Measurements from ENCODE around the gene SLC35F6.
"Not testable (repeated sequence)": the region's sequence is repeated elsewhere in the genome, so short reads cannot be mapped to it uniquely, and the experiment has no call there.

Gene SLC35F6

GRCh38 chr2:26730549-26731344 lies 33.3 kb upstream of the SLC35F6 start:
- DNase-seq (ENCODE audit: low spot score), result no peak

DNA sequence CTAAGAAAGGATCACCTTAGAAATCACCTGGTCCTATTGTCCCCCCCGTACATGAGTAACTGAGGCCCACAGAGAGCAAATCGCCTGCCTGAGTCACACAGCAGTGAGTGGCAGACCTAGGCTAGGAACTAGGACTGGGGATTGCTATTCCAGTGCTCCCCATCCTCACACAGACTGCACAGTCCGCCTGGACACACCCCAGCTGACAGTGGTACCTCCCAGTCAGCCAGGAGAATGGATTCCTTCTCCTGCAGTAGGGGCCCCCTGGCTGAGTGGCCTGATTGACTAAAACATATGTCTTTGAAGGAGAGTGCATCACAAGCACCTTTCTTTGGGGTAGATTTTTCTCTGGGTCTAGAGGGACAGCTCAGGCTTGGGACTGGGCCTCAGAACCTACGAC lies 32.4 kb upstream of the SLC35F6 start:
- DNase-seq (ENCODE audit: low spot score), result no peak

DNA sequence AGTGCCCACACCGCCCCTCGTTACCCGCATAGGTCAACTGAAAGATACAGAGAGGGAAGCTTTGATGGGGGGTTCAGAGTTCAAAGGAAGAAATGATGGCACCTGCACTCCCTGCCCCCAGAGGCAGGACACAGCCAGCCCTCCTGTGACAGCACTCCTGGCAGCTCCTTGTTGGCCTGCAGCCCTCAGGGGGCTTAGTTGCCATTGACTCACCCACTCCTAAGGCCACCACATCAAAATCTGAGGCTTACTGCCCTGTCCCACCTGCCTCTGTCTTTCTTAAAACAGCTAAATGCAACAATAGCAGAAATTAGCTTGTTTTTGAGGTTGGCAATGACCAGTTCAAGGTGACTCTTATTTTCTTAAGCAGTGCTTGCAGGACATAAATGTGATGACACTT lies 31.6 kb upstream of the SLC35F6 start:
- DNase-seq (ENCODE audit: low spot score), result no peak

DNA sequence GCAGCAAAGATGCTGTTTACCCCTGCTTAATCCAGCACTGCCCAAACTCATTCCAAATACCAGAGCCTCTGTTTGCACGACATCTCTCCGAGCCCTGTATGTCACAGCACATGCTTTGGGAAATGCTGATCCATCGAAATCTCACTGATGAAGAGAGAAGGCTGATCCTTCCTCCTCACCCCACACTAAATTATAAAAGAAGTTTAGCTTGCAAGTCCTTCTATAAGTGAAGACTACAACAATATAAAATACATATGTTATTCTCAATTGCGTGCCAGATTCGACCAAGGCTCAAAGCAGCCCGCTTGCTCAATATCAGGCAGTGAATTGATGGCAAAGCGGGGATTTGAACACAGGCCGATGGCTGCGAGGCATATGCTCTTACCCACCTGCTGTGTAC lies 30.7 kb upstream of the SLC35F6 start:
- no peak for DNase-seq (ENCODE audit: low spot score)

DNA sequence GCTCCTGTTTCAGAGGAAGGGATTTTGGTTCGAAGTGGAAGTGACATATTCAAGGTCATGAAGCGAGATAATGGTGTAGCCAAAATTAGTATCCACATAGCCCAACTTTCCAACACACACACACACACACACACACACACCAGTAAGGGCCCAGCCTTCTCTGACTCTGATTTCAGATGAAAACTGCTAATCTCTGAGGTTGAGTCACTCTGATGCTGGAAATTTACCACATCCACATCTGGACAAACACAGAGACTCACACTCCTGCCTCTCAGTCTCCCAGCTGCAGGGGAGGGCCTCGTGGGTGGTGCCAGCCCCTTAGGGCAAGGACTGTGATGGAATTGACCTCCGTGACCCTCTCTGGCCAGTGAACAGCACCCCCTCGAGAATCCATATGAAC lies 29.0 kb upstream of the SLC35F6 start:
- DNase-seq (ENCODE audit: low spot score), result no peak

- no peak for DNase-seq (ENCODE audit: low spot score)
Observed at GRCh38 chr2:26735883-26736588, 28.0 kb upstream of the SLC35F6 start.

- no peak for DNase-seq (ENCODE audit: low spot score)
Observed at GRCh38 chr2:26737221-26737620, 26.9 kb upstream of the SLC35F6 start.

DNA sequence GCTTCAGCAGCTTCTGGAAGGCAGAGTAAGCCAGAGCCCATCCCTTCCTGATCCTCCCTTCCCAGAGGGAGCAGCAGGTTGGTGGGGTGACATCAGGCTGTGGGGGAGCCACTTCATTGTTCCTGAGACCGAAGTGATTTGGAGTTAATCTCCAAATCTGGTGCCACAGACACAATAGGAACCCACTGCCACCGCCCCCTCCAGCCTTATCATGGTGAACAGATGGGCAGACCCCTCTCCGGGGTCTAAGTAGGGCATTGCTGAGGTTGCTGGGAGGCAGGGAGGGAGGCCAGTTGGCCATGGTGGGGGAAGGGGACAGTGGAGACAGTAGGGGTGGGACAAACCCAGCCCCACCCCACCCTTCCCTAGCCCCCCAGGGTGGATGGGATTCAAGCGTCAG lies 25.6 kb upstream of the SLC35F6 start:
- DNase-seq (ENCODE audit: low spot score), result no peak

- no peak for DNase-seq (ENCODE audit: low spot score)
Observed at GRCh38 chr2:26739514-26739913, 24.6 kb upstream of the SLC35F6 start.

- DNase-seq (ENCODE audit: low spot score), result no peak
Observed at GRCh38 chr2:26740346-26740745, 23.7 kb upstream of the SLC35F6 start.

GRCh38 chr2:26740890-26741302 lies 23.2 kb upstream of the SLC35F6 start:
- no peak for DNase-seq (ENCODE audit: low spot score)

DNA sequence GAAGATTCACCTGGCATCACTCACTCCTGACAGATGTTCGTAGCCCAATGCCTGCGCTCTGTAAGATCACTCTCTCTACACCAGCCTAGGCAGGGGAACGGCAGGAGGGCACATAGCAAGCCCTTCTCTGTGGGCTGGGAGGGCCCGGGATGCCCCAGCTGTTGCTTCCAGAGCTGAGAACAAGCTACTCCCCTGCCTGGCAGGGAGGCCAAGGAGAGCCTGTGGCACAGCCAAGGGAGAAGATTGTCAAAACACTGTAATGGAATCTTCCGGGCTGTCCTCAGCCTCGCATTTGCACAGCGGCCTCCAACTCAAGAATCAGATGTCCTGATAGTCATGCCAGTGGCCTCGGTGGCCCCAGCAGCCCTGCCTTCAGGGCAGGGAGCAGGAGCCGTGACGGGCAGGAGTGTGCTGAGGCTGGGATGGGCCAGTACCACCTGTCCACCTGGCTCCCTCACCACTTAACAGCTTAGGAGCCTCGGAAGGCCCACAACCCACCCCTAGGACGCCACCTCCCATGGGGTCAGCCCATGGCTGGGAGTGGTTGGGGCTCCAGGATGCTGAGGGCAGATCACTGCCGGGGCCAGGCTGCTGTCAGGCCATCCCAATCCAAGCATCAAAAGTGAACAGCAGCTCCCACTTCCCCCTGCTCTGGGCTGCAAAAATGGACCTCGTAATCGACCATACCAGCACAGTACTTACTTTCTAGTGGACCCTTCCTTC lies 21.9 kb upstream of the SLC35F6 start:
- no peak for DNase-seq (ENCODE audit: low spot score)

DNA sequence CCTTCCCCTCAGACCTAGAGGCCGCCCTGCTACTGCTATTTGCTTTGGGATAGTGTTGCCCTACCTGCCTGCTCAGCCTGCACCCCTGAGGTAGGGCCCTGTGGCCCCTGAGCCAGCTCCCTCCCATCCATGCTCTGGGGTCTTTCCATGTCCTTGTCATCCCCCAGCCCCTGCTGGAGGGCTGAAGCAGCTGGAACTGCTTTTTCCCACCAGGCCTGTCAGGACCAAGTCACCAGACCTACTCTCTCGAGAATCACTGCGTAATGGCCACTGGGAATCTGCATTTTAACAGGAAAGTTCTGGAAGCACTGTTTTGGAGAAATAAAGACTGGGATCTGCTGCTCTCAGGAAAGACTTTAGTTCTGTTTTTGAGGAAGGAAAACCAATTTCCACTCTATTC lies 20.2 kb upstream of the SLC35F6 start:
- DNase-seq (ENCODE audit: low spot score), result no peak

GRCh38 chr2:26744953-26745352 lies 19.1 kb upstream of the SLC35F6 start:
- DNase-seq (ENCODE audit: low spot score), result no peak

DNA sequence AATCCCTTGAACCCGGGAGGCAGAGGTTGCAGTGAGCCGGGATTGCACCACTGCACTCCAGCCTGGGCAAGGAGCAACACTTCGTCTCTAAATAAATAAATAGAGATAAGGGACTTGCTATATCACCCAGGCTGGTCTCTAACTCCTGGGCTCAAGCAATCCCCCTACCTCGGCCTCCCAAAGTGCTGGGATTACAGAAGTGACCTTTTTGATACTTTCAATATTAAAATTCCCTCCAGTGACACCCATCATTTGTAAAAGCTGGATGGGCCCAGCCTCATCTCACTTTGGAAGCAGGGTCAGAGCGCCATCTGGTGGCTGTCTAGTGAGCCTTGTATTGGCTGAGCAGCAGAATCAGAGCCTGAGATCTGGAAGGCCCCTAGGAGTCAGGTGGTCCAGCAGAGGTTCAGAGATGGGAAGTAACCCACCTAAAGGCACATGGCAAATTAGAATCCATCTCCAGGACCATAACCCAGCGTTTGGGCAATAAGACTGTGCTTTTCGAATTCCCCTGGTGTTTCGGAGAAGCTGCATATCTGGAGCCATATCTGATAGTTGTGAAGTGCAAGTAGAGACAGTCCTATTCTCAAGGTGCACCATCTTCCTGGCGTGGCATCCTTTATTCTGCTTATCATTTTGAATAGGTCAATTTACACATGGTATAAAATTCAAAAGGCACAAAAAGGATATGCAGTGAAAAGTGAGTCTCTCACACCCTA lies 18.3 kb upstream of the SLC35F6 start:
- DNase-seq (ENCODE audit: low spot score), result peak; percentile 76

DNA sequence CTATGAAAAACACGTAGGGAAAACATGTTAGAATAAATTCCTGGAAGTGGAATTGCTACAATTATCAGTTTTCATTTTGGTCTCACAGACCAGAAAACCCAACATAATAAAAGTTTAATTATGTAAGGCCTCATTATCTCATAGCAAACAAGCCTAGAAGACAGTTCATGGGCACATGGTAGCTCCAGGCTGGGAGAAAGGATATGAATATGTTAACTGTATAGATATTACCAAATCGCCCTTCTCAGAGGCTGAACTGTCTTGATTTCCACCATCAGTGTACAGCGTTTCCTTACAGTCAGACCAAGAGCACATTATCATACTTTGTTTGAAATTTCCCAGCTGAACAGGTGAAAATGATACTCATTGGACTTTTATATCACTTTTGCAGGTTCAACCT lies 17.1 kb upstream of the SLC35F6 start:
- no peak for DNase-seq (ENCODE audit: low spot score)

DNA sequence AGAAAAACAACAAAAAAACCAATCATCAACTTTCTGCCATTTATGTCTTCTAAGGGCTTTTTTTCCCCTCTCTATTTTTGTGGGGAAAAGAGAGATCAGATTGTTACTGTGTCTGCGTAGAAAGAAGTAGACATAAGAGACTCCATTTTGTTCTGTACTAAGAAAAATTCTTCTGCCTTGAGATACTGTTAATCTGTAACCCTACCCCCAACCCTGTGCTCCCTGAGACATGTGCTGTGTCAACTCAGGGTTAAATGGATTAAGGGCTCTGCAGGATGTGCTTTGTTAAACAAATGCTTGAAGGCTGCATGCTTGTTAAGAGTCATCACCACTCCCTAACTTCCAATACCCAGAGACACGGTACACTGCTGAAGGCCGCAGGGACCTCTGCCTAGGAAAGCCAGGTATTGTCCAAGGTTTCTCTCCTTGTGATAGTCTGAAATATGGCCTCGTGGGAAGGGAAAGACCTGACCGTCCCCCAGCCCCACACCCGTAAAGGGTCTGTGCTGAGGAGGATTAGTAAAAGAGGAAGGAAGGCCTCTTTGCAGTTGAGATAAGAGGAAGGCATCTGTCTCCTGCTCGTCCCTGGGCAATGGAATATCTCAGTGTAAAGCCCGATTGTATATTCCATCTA lies 14.2 kb upstream of the SLC35F6 start:
- not testable (repeated sequence) for DNase-seq (ENCODE audit: low spot score)

DNA sequence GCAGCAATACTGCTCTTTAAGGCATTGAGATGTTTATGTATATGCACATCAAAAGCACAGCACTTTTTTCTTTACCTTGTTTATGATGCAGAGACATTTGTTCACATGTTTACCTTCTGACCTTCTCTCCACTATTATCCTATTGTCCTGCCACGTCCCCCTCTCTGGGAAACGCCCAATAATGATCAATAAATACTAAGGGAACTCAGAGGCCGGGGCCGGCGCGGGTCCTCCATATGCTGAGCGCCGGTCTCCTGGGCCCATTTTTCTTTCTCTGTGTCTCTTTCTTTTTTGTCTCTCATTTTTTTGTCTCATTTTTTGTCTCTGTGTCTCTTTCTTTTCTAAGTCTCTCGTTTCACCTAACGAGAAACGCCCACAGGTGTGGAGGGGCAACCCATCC lies 13.6 kb upstream of the SLC35F6 start:
- not testable (repeated sequence) for DNase-seq (ENCODE audit: low spot score)

DNA sequence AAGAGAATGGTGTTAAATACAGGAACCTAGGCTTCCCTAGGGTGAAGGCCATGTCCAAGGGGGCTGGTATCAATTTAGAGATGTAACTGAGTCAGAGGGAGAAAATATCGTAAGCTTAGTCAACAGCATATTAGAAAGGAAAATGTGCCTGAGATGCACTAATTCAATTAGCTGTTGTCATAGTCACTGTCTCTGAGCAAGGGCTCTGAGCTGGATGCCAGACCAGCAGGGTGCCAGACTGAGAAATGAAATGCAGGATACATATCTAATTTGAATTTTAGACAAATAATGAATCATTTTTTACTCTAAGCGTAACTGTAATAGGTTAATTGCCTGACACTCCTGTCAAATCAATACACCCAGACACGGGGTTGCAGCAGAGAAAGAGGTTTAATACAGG lies 11.4 kb upstream of the SLC35F6 start:
- DNase-seq (ENCODE audit: low spot score), result no peak

DNA sequence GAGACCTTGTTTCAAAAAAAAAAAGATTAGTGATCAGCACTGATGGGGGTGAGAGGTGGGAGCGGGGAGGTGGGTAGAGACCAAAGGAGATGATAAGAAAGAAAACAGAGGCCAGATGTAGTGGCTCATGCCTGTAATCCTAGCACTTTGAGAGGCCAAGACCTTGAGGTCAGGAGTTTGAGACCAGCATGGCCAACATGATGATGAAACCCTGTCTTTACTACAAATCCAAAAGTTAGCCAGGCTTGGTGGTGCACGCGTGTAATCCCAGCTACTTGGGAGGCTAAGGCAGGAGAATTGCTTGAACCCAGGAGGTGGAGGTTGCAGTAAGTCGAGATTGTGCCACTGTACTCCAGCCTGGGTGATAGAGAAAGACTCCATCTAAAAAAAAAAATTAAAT lies 9.5 kb upstream of the SLC35F6 start:
- DNase-seq (ENCODE audit: low spot score), result no peak

- DNase-seq (ENCODE audit: low spot score), result no peak
Observed at GRCh38 chr2:26754972-26755670, 9.0 kb upstream of the SLC35F6 start.

Data from kidney capillary endothelial cell (primary cell).